HG03378 (cell line): Measurements from ENCODE around the gene VEZT.
"Not testable (repeated sequence)": the region's sequence is repeated elsewhere in the genome, so short reads cannot be mapped to it uniquely, and the experiment has no call there.

Experiments
- ATAC-seq: cut with Tn5 transposase; IDR thresholded peaks from one replicate; pipeline ENCODE4 v1.9.1; 2021; ENCODE audit warnings: mild to moderate bottlenecking, moderate library complexity; ENCODE audit not compliant: unreplicated experiment

Gene VEZT

DNA sequence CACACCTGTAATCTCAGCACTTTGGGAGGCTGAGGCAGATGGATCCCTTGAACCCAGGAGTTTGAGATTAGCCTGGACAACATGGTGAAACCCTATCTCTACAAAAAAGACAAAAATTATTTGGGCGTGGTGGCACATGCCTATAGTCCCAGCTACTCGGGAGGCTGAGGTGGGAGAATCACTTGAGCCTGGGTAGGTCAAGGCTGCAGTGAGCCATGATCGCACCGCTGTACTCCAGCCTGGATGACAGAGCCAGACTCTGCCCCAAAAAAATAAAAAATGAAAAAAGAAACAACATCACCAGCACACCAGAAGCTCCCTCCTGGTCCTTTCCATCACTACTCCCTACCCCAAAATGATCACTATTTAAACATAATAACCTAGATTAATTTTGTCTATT lies 2.6 kb downstream of the VEZT start:
- ATAC-seq = no peak

- ATAC-seq = no peak
Observed at GRCh38 chr12:95220726-95221125, 3.1 kb downstream of the VEZT start.

GRCh38 chr12:95224202-95225170 lies 6.9 kb downstream of the VEZT start:
- ATAC-seq = no peak

DNA sequence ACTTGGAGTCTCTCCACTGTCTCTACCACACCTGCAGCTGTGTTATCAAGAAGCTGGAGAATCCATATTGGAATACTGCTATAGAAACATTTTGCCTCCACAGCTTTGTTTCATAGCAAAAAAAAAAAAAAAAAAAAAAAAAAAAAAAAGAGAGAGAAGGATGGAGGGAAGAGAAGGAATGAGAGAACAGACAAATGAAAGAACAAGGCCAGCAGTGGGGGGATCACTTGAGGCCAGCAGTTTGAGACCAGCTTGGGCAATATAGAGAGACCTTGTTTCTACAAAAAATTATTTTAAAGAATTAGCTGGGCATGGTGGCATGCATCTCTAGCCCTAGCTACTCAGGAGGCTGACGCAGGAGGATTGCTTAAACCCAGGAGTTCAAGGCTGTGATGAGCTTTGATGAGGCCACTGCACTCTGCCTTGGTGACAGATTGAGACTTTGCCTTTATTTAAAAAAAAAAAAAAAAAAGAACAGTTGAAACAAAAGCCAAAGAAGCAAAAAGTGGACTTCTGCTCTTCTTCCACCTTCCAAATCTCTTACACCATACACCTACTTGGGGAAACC lies 8.1 kb downstream of the VEZT start:
- ATAC-seq = no peak

DNA sequence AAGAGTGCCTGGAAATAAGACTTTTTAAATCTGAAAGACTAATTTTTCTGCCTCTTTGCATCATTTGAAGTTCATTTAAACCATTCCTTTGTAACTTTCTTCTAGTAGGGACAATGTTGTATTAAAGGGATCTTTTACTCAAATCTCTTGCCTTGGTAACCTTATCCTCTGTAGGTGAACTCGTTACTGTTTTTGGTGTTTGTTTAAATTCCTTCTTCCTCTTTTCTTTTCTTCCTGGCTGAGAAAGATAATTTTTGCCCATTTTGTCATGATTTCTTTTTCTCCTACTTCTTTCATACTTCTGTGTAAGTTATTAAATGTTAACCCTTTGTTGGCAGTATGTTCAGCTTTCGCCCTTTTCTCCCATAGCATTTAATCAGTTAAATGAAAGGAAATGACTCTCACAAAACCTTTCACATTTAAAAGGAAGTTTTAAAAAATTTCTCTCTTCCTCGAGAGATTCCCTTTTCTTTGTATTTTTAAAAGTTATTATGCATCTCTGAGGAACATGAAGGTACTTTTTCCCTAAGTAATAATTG lies 10.3 kb downstream of the VEZT start:
- no peak for ATAC-seq

GRCh38 chr12:95228617-95229016 lies 11.0 kb downstream of the VEZT start:
- ATAC-seq = no peak

DNA sequence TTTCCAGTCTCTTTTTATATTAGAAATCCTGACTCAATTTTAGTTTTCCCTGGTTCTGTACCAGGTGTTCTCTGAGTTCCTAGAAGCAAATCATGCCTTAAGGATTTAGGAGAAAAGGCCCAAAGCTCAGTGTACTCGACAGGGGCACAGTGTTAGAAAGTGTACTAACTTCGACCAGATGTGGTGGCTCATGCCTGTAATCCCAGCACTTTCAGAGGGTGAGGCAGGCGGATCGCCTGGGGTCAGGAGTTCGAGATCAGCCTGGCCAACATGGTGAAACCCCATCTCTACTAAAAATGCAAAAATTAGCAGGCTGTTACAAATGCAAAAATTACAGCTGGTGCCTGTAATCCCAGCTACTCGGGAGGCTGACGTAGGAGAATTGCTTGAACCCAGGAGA lies 12.0 kb downstream of the VEZT start:
- ATAC-seq = no peak

- ATAC-seq = no peak
Observed at GRCh38 chr12:95230313-95230712, 12.7 kb downstream of the VEZT start.

- no peak for ATAC-seq
Observed at GRCh38 chr12:95231190-95231589, 13.6 kb downstream of the VEZT start.

- ATAC-seq = not testable (repeated sequence)
Observed at GRCh38 chr12:95234187-95234586, 16.6 kb downstream of the VEZT start.

DNA sequence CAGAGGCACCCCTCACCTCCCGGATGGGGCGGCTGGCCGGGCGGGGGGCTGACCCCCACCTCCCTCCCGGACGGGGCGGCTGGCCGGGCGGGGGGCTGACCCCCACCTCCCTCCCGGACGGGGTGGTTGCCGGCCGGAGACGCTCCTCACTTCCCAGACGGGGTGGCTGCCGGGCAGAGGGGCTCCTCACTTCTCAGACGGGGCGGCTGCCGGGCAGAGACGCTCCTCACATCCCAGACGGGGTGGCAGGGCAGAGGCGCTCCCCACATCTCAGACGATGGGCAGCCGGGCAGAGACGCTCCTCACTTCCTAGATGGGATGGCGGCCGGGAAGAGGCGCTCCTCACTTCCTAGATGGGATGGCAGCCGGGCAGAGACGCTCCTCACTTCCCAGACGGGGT lies 18.0 kb downstream of the VEZT start:
- not testable (repeated sequence) for ATAC-seq

GRCh38 chr12:95237315-95237714 lies 19.7 kb downstream of the VEZT start:
- ATAC-seq = no peak

GRCh38 chr12:95238150-95238549 lies 20.5 kb downstream of the VEZT start:
- no peak for ATAC-seq

- ATAC-seq = no peak
Observed at GRCh38 chr12:95239216-95239615, 21.6 kb downstream of the VEZT start.

DNA sequence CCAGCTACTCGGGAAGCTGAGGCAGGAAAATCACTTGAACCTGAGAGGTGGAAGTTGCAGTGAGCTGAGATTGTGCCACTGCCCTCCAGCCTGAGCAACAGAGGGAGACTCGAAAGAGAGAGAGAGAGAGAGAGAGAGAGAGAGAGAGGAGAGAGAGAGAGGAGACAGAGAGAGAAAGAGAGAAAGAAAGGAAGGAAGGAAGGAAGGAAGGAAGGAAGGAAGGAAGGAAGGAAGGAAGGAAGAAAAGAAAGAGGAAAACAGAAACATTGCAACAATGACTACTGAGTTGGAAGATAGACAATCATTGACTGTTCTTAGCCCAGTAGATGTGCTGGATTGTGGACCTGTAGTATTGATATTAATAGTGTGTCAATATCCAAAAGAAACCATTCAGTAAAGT lies 22.2 kb downstream of the VEZT start:
- not testable (repeated sequence) for ATAC-seq

- no peak for ATAC-seq
Observed at GRCh38 chr12:95240556-95240955, 22.9 kb downstream of the VEZT start.

DNA sequence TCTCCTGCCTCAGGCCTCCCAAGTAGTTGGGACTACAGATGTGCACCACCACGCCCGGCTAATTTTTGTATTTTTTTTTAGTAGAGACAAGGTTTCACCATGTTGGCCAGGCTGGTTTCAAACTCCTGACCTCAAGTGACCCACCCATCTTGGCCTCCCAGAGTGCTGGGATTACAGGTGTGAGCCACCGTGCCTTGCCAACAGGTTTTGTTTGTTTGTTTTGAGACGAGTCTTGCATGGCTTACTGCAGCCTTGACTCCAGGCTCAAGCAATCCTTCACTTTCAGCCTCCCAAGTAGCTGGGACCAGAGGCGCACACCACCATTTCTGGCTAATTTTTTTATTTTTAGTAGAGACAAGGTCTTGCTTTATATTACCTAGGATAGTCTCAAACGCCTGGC lies 23.5 kb downstream of the VEZT start:
- not testable (repeated sequence) for ATAC-seq

DNA sequence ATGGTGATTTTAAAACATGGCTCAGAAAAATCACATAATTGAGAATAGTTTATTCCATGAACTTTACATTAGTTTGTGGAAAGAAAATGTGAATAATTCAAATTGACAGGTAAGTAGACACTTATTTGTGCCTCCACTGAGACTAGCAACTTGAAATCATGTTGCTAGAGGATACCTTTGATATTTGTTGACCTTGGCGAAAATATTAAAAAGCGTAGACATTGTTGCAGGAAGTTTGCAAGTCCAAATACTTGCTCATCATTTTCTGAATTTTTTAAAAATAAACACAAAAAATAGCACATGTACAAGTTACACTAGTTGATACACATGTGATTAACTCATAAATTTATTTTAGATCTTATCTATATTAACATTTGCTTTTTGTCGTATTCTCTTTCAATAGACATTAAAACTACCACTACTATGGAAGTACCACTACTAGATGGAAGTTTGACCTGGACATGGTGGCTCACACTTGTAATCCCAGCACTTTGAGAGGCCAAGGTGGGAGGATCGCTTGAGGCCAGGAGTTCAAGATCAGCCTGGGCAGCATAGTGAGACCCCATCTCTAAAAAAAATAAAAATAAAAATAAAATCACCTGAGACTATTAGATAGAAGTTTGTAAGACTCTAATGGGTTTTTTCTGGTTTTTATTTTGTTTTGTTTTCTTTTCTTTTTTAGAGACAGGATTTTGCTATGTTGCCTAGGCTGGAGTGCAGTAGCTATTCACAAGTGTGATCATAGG lies 24.3 kb downstream of the VEZT start:
- no peak for ATAC-seq

GRCh38 chr12:95243497-95244183 lies 26.0 kb downstream of the VEZT start:
- ATAC-seq = no peak

GRCh38 chr12:95244350-95244749 lies 26.7 kb downstream of the VEZT start:
- ATAC-seq = no peak

- ATAC-seq = no peak
Observed at GRCh38 chr12:95248095-95248494, 30.5 kb downstream of the VEZT start.
